ENCODE measurements around the gene KLK3. TPM values are rescaled to one million over a fixed set of nuclear protein-coding genes. Genes with fewer than 3 reads are reported as not detected.

Gene KLK3
- total and polyA plus RNA-seq, 2 experiments from 2014 or later: not detected

GRCh38 chr19:50844296-50844935 lies 10.3 kb upstream of the KLK3 start:
- Histone ChIP-seq H3K27me3 (peaks cover 18% of the 10 kb centered on the region), H3K79me2 (no peaks in the 10 kb centered on the region), H3K4me2 (no peak overlapping the region), H3K4me1 (ENCODE audit: insufficient read depth) (no peaks in the 10 kb centered on the region), H2AFZ (no peak overlapping the region), H3K27ac (no peak overlapping the region), H3K4me3 (no peak overlapping the region), H4K20me1 (ENCODE audit: insufficient read depth, poor library complexity, severe bottlenecking) (no peaks in the 10 kb centered on the region), H3K9me2 (replicated peaks; ENCODE audit: insufficient read depth) (no peaks in the 10 kb centered on the region), H3K9me3 (ENCODE audit: low read depth) (no peaks in the 10 kb centered on the region), H3K36me3 (replicated peaks; ENCODE audit: insufficient read depth, low read depth) (no peaks in the 10 kb centered on the region)
- 41% methylated on average over 8 of the region's 8 CpGs for WGBS (ENCODE audit: low lambda C conversion rate, missing lambda C conversion rate)
- TF ChIP-seq CTCF (IDR thresholded peaks at IDR 0.05; ENCODE audit: poor library complexity): no peak
- TF ChIP-seq EZH2 (IDR thresholded peaks at IDR 0.05; ENCODE audit: borderline replicate concordance): no peak
- TF ChIP-seq EZH2phosphoT487 (IDR thresholded peaks at IDR 0.05; ENCODE audit: low read depth, severe bottlenecking, unreplicated experiment): no peak
- DNase-seq (ENCODE audit: low spot score): no peak

GRCh38 chr19:50850738-50851137 lies 4.0 kb upstream of the KLK3 start:
- Histone ChIP-seq H3K27ac (no peak overlapping the region), H3K4me3 (no peak overlapping the region), H3K4me1 (ENCODE audit: insufficient read depth) (no peaks in the 10 kb centered on the region), H3K9me2 (replicated peaks; ENCODE audit: insufficient read depth) (no peaks in the 10 kb centered on the region), H3K79me2 (no peaks in the 10 kb centered on the region), H2AFZ (no peak overlapping the region), H3K4me2 (no peak overlapping the region), H3K27me3 (peaks cover 7% of the 10 kb centered on the region), H3K9me3 (ENCODE audit: low read depth) (no peaks in the 10 kb centered on the region), H3K36me3 (replicated peaks; ENCODE audit: insufficient read depth, low read depth) (no peaks in the 10 kb centered on the region), H4K20me1 (ENCODE audit: insufficient read depth, poor library complexity, severe bottlenecking) (no peaks in the 10 kb centered on the region)
- WGBS (ENCODE audit: low lambda C conversion rate, missing lambda C conversion rate): 25% methylated on average over 3 of the region's 3 CpGs
- DNase-seq (ENCODE audit: low spot score): no peak
- no peak for TF ChIP-seq EZH2 (IDR thresholded peaks at IDR 0.05; ENCODE audit: borderline replicate concordance)
- no peak for TF ChIP-seq EZH2phosphoT487 (IDR thresholded peaks at IDR 0.05; ENCODE audit: low read depth, severe bottlenecking, unreplicated experiment)

DNA sequence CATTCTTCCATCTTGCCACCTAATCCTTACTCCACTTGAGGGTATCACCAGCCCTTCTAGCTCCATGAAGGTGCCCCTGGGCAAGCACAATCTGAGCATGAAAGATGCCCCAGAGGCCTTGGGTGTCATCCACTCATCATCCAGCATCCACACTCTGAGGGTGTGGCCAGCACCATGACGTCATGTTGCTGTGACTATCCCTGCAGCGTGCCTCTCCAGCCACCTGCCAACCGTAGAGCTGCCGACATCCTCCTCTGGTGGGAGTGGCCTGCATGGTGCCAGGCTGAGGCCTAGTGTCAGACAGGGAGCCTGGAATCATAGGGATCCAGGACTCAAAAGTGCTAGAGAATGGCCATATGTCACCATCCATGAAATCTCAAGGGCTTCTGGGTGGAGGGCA lies 3.1 kb upstream of the KLK3 start:
- H3K4me1 ChIP-seq (ENCODE audit: insufficient read depth): no peaks in the 10 kb centered on the region
- no peaks in the 10 kb centered on the region for H3K9me3 ChIP-seq (ENCODE audit: low read depth)
- H3K27ac ChIP-seq: no peak overlapping the region
- no peak overlapping the region for H2AFZ ChIP-seq
- 68% methylated on average over 4 of the region's 4 CpGs for WGBS (ENCODE audit: low lambda C conversion rate, missing lambda C conversion rate)
- no peak for TF ChIP-seq EZH2 (IDR thresholded peaks at IDR 0.05; ENCODE audit: borderline replicate concordance)
- no peak for TF ChIP-seq CTCF (IDR thresholded peaks at IDR 0.05; ENCODE audit: poor library complexity)
- no peak for TF ChIP-seq EZH2phosphoT487 (IDR thresholded peaks at IDR 0.05; ENCODE audit: low read depth, severe bottlenecking, unreplicated experiment)
- no peak overlapping the region for H3K4me3 ChIP-seq
- no peaks in the 10 kb centered on the region for H4K20me1 ChIP-seq (ENCODE audit: insufficient read depth, poor library complexity, severe bottlenecking)
- no peak for DNase-seq (ENCODE audit: low spot score)
- no peak overlapping the region for H3K4me2 ChIP-seq
- peaks cover 7% of the 10 kb centered on the region for H3K27me3 ChIP-seq
- no peaks in the 10 kb centered on the region for H3K79me2 ChIP-seq
- no peaks in the 10 kb centered on the region for H3K36me3 ChIP-seq (replicated peaks; ENCODE audit: insufficient read depth, low read depth)
- no peaks in the 10 kb centered on the region for H3K9me2 ChIP-seq (replicated peaks; ENCODE audit: insufficient read depth)

DNA sequence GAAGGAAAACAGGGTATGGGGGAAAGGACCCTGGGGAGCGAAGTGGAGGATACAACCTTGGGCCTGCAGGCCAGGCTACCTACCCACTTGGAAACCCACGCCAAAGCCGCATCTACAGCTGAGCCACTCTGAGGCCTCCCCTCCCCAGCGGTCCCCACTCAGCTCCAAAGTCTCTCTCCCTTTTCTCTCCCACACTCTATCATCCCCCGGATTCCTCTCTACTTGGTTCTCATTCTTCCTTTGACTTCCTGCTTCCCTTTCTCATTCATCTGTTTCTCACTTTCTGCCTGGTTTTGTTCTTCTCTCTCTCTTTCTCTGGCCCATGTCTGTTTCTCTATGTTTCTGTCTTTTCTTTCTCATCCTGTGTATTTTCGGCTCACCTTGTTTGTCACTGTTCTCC lies 2.7 kb downstream of the KLK3 start:
- H3K79me2 ChIP-seq: no peaks in the 10 kb centered on the region
- 89% methylated on average over 5 of the region's 6 CpGs for WGBS (ENCODE audit: low lambda C conversion rate, missing lambda C conversion rate)
- no peak for TF ChIP-seq EZH2 (IDR thresholded peaks at IDR 0.05; ENCODE audit: borderline replicate concordance)
- TF ChIP-seq CTCF (IDR thresholded peaks at IDR 0.05; ENCODE audit: poor library complexity): no peak
- no peak for TF ChIP-seq EZH2phosphoT487 (IDR thresholded peaks at IDR 0.05; ENCODE audit: low read depth, severe bottlenecking, unreplicated experiment)
- no peak for DNase-seq (ENCODE audit: low spot score)
- H3K4me1 ChIP-seq (ENCODE audit: insufficient read depth): no peaks in the 10 kb centered on the region
- no peak overlapping the region for H2AFZ ChIP-seq
- no peaks in the 10 kb centered on the region for H3K9me3 ChIP-seq (ENCODE audit: low read depth)
- no peak overlapping the region for H3K27ac ChIP-seq
- H3K4me2 ChIP-seq: no peak overlapping the region
- peaks cover 17% of the 10 kb centered on the region for H3K27me3 ChIP-seq
- H3K36me3 ChIP-seq (replicated peaks; ENCODE audit: insufficient read depth, low read depth): no peaks in the 10 kb centered on the region
- H3K4me3 ChIP-seq: no peak overlapping the region
- H3K9me2 ChIP-seq (replicated peaks; ENCODE audit: insufficient read depth): no peaks in the 10 kb centered on the region
- no peaks in the 10 kb centered on the region for H4K20me1 ChIP-seq (ENCODE audit: insufficient read depth, poor library complexity, severe bottlenecking)

Data from hepatocyte (in vitro differentiated cells).